Measurements from ENCODE around the gene AMOTL1.
"Not testable (repeated sequence)": the region's sequence is repeated elsewhere in the genome, so short reads cannot be mapped to it uniquely, and the experiment has no call there.

AMOTL1 gene

DNA sequence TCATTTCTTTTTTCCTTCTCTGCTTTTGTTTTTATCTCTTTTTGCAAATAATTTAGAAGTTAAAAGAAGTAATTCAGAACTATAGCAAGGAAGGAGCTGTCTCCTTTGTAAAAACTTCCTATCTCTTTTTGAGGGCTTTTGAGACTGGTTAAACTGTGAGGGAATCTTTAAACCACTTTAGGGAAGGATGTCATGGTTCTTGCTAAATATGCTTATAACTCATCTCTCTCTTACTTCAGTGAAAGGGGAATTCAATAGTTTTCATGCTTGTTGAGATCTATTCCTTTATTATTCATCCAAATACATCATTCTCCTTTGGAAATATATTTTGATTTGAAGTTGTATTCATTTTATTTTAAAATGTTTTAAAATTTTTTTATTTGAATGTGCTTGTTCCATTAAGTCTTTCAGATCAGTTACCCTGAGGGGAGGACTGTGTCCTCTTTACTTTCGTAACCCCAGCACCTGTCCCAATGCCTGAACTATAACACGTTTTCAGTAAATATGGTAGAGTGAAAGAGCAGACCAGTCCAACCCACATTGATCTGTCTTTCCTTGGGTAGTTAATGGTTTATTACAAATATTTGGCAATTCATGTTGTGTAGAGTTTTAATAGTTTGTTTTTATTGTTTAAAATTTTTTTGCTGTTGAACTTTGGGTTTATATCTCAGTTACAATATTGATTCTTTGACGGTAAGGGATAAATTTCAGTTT, 27.5 kb downstream of the AMOTL1 start:
- no peak for DNase-seq

DNA sequence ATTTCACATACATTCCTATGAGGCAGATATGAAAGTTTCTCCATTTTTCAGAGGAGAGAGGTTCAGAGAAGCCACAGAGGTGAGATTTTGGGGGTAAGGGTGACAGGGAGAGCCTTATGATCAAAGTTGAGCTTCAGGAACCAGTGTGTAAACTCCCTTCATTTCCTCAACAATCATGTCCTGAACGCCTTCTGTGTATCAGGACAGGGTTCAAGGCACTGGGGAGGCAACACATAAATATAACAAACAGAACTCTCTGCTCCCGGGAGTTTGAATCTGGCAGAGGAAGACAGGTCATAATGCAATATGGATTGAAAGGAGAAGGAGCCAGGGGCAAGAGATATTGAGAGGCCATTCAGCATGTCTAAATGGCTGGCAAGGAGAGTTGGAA, 28.0 kb downstream of the AMOTL1 start:
- DNase-seq = no peak

DNA sequence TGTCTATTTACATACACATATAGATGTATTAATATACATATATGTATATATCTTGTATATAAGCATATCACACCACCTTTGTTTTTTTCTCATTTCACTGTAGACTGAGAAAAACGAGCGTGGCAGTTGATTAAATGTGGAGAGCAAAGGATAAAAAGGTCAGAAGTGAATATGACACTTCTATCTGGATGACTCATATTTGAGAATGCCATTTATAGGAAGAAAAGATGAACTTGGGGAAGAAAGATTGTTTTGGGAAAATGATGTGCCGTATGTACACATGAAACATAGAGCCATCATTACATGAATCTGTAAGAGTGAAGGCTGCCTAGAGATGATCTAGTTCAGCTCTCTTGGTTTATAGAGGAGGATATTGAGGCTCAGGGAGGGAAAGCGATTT, 28.7 kb downstream of the AMOTL1 start:
- DNase-seq = no peak

DNA sequence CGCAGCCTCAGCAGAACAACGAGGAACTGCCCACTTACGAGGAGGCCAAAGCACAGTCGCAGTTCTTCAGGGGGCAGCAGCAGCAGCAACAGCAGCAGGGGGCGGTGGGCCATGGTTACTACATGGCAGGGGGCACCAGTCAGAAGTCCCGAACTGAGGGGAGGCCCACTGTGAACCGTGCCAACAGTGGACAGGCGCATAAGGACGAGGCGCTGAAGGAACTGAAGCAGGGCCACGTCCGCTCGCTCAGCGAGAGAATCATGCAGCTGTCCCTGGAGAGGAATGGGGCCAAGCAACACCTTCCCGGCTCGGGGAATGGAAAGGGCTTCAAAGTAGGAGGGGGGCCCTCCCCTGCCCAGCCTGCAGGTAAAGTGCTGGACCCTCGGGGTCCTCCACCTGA, 31.6 kb downstream of the AMOTL1 start:
- no peak for DNase-seq

DNA sequence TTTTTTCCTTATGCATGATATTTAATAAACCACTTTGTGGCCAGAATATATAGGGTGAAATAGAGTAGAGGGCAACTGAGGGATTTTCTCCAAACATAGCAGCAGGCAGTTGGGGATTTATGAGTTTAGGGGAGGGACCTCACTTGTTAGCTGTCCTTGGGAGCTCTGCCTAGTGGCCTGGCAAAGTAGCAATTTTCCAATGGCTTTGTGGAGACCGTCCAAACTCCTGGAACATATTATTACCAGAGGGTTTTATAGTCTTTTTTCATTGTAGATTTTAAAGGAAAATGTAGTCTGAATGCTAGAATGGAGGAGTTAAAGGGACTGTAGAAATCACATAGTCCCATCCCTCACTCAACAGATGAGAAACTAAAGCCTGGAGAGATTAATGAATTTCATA, 32.3 kb downstream of the AMOTL1 start:
- DNase-seq = no peak

DNA sequence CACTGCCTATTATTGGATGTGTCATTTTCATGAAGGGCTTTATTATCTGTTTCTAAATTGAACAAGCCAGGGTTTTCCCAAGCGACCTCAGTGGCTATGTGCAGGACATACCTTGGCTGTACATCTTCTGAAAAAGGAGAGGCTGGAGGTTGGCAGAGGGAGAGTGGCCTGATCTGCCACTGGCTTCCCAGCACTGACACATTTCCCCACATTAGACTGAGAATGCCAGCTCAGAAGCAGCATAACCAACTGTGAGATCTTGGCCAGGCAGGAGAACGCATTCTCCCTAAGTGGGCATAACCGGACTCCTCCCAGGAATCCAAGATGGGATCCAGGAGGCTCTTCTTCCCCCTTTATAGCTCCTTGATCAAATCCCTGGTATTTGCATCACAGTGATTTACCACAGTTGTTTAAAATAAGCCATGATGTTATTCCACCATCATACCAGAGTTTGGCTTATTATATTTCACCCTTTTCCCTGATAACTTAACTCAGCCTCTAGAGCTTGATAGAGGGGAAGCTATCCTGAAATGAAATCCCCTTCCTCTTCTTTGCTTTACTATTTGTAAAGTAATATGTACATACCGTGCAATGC, 33.8 kb downstream of the AMOTL1 start:
- no peak for DNase-seq

DNA sequence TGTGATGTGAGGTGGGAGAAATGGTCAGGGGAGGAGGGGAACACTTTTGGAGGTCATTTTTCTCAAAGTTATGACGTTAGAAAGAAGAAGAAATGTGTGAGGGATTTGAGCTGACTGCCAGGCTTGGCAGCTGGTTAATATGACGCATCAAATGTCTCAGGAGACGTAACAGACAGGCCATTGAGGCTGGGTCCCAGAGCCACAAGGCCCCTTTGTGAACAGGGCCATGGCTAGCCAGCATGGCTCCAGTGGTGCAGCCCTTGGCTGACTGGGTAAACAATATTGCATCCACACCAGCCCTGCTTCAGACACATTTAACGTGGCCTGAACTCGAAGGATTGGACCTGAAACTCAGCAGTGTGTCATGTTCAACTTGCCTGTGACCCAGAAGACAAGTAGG, 34.3 kb downstream of the AMOTL1 start:
- no peak for DNase-seq

DNA sequence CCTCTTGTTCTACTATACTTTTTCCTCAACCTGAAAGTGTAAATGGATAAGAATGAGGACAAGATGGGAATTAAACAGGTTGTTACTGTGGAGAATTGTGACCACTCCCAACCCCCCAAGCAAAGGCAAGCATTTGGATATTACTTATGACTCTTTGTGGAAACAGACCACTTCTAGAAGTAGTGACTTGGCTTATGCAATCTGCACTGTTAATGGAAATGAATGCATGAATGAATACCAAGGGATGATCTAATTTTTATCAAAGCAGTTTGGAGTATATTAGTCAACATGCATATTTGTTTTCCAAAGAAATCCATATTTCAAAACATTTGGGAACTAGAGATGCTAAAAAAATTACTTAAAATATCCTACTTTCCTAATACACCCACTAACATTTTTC, 35.3 kb downstream of the AMOTL1 start:
- no peak for DNase-seq

DNA sequence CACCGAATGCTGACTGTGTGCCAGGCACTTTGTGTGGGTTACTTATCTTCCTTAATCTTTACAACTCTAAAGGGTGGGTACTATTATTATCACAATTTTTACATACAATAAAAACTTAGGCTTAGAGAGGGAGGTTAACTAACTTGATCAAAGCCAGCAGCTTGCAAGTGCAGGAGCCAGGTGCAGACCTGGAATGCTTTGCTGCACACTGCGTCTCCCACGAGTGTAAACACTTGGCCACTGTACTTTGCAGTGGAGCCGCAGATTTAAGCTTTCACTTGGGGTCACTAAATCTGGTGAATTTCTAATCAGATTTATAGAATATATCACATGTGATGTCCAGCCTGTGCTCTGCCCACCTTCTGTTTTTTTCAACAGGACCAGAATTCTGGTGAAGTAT, 36.7 kb downstream of the AMOTL1 start:
- no peak for DNase-seq

DNA sequence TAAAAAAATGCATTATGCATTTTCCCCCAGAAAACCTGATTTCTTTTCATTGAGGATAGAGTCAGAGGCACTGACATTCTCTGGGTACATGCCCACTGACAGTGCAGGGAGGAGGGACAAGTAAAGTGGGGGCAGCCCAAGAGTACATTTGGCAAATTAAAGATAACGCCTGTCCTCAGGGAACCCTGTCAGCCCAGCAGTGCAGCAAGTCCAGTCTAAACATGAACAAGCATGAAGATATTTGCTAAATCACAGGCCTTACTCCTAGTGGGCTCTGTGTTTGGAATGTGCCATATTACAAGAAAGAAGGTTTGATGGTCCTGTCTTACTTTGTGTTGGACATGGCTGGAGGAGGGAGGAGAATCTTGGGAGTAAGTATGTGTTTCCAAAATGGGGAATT, 37.9 kb downstream of the AMOTL1 start:
- DNase-seq = no peak

DNA sequence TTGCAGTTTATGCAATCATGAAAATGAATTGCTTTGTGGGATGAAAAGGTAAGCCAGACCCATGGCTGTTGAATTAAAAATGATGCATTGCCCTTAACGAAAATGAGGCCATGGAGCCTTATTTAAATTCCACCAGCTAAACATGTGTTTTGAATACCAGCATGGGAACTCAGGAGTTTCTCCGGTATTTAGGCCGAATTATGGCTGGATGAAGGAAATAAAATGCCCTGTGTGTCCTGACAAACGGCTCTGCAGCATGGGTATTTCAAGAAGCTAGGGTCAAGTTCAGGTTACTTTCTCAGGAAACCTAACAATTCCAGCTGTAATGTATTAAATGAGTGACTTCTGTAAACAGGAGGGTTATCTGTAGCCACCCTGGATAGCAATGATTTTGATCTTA, 38.3 kb downstream of the AMOTL1 start:
- no peak for DNase-seq

DNA sequence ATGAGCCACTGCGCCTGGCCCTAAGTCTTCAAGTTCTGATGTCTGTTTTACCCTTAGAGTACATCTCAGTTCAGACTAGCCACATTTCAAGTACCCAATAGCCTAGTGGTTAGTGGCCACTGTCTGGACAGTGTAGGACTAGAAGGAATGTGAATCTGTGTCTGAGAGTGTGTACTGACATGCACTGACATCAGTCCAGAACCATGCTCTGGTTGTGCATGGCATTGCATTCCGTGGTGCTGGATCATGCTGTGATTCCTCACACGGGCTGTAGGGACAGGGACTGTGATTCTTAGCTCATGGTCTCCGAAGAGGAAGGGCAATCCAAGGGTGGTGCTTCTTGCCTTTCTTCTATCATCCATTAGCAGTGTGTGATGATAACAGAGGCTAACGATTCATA, 41.1 kb downstream of the AMOTL1 start:
- DNase-seq = no peak

DNA sequence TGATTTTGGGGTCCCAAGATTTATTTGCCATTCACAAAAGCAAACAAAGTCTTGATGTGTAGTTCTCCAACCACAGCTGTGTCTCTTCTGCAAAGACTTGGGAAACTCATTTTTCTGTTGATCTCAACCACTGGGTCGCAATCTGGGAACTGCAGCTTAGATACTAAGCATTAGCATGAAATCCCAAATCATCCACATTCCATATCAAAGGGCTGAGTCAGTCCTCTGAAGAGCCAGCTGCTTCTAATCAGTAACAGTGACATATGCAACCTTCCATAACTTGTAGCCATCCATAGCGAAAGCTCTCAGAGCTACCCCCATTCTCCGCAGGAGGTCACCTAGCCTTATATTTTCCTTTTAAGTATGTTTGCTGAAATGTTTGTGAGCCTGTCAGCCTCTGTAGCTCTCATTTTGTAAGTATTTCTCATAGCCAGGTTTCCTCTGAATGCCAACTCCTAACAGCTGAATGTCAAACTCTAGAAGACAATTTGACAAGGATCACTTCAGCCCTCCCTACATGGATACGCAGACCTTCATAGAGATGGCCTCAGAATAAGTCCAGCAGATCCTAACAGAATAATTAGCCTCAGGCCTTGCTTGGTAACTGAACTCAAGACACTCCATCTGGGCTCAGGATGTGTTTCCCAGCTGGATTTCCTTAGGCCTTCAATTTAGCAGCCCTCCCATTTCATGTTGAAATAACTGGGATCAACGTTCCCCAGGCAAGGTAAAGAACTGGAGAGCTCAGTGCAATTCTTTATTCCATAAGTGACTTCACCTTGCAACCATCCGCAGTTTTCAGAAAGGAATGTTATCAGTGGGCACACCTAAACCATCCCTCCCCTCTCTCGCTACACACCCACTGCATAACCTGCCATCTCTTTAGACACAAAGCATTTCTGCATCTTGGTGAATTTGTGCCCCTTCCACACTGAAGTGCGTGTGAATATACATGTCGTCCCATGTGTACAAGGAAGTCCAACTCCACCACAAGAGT, 44.9 kb downstream of the AMOTL1 start:
- DNase-seq = not testable (repeated sequence)

DNA sequence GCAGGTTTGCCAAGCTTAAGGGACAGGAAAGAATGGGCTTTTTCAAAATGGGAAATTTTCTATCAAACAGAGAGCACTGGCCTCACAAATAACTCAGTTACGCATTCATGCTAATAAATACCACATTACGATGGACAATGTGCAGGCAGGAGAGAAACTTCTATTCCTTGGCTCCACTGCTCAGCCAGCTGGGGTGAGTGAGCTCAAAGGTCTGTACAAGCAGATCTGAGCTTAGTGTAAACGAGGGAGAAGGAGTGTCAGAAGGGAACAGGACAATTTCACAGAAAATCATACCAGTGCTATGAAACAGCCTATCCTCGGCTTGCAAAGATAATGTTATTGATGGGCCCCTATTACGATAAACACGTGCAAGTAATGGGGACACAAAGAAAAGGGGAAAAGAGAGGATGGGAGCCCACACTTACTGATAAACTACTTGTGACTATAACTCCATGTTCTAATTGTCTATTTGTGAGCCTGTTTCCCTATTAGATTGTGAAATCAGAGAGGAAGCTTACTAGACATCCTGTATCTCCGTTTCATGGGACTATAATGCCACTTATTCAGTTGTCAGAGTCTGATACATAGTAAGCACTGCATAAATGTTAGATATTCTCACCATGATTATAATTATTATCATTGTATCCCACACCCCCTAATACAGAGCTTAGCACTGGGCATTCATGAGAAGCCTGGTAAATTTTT, 46.3 kb downstream of the AMOTL1 start:
- DNase-seq = no peak

DNA sequence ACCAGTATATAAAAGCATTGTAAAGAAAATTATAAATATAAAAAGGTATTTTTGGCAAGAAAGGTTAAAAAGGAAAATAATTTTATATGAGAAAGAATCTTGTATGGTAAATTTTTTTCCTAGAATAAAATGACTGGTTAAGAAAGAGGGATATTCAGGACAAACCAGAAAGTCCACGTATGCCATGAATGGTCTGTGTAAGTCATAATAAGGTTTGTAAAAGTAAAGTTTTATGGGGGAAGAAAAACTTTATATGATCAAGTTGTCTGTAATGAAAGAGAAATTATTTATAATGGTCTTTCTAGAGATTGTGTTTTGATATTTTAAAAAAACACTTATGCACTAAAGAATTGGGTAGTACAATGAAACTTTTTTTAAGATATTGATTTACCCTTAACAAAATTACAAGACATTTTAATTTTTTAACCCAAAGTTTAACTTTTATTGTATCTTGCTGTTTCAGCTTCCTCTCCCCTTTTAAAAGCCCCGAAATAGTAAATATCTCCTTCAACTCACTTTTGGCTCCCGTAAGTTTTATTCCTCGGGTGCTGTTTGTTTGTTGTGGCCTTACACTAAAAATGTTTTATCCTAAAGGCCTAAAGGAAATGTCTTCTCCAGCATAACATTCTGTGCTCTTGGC, 47.7 kb downstream of the AMOTL1 start:
- no peak for DNase-seq

DNA sequence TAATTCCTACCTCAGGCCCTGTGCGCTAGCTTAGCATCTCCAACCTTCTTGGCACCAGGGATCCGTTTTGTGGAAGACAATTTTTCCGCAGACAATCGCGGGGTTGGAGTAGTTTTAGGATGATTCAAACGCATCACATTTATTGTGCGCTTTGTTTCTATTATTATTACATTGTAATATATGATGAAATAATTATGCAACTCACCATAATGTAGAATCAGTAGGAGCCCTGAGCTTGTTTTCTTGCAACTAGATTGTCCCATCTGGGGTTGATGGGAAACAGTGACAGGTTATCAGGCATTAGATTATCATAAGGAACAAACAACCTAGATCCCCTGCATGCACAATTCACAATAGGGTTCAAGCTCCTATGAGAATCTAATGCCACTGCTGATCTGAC, 52.3 kb downstream of the AMOTL1 start:
- DNase-seq = no peak

DNA sequence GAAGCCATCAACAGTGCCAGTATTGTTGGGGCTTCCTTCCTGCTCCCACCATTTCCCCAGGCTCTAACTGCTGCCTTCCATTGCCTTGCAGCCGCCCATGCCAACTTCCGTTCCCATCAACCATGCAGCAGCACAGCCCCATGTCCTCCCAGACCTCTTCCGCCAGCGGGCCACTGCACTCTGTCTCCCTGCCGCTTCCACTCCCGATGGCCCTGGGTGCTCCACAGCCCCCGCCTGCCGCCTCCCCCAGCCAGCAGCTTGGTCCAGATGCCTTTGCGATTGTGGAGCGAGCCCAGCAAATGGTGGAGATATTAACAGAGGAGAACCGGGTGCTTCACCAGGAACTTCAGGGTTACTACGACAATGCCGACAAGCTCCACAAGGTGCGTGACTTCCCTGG, 53.3 kb downstream of the AMOTL1 start:
- DNase-seq = no peak

DNA sequence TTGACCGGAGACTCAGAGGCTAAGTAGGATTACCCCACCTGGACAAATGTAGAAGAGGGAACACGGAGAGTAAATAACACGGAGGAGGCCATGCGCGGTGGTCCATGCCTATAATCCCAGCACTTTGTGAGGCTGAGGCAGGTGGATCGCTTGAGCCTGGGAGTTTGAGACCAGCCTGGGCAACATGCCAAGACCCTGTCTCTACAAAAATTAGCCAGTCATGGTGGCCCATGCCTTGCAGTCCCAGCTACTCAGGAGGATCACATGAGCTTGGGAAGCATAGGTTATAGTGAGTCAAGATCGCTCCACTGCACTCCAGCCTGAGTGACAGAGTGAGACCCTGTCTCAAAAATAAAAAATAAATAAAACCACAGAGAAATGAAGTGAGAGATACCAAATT, 53.9 kb downstream of the AMOTL1 start:
- no peak for DNase-seq

DNA sequence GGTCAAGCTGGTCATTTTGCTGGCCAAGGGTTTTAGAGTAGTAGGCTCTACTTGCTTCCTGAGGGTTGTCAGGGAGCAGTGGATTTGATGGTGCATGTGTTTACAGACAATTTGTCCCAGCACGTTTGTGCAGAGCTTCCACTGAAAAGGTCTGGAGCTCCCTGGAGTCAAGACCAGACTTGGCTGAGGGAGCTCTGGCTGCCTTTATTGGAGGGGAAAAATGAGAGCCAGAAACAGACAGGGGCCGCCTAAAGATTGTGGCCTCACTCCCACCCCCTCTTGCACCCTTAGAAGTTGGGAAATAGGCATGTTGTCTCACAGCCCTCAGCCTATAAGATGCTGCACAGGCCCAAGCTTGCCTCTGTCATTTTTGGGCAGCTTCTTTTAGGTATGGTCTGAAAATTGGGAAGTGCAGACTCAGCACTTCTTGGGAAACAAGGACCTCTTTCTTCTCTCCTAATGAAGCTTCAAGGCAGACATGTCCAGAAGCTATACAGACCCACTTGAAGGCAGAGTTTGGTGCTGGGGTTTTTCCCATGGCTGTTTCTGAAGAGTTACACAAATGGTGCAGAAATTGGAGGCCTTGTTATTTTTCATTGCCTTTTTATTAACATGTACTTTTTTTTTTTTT, 55.1 kb downstream of the AMOTL1 start:
- no peak for DNase-seq

DNA sequence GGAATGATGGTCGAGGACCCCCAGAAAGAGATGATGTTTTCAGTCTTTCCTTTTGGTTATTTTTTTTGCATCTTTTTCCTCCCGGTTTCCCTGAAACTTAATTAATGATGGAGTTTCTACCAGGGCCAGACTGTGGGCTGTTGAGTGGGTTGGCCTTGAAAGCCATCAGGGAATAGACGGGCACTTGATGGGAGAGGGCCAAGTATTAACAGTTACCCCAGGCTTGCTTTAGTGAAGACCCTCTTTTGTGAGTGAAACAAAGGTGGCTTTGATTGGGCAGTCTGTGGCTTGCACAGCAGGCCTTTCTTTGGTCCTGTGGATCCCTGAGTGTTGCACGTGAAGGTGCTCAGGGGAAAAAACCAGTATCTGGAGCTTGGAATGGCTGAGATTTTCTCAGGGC, 56.9 kb downstream of the AMOTL1 start:
- no peak for DNase-seq

DNA sequence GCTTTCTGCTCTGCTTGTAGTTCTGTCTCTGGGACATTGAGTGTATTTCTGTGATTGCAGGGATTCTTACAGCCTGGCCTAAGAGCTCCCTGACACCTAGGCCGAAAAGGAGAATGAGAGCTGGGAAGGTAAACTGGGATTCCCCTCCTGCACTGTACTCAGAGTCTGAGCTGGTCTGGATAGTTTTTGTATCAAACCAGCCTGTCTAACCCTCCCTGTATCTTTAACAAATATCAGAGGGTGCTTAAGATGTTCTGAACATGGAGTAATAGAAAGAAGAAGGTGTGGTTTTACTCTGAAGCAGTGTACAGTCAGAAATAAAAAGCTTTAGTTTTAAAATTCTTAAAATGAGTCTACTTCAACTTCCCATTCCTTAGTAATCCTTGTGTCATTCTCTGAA, 57.3 kb downstream of the AMOTL1 start:
- DNase-seq = no peak

DNA sequence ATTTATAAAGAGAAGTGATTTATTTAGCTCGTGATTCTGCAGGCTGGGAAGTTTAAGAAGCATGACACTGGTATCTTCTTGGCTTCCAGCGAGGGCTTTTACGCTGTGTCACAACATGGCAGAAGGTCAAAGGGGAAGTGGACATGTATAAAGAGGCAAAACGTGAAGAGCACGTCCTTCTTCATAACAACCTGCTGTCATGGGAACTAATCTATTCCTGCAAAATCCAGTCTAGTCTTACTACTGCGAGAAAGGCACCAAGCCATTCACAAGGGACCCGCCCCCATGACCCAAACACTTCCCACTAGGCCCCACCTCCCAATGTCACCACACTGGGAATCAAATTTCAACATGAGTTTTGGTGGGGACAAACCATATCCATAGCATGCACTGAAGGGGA, 58.3 kb downstream of the AMOTL1 start:
- no peak for DNase-seq

All from activated CD4-positive, alpha-beta T cell treated with anti-CD3 and anti-CD28 coated beads, Interleukin-2, amount 50 U/mL, for 1 hour (primary cell).